Gastrocnemius medialis (tissue), 4 donors: ENCODE data around the gene CEP170B.
A peak's percentile ranks its signal among the peaks of the same experiment; 100 is the strongest.

Experiments used
- CTCF ChIP-seq, 5 experiments: fragments of 450-650 bp in 3 of 5; fragments of 200-600 bp in 2 of 5; sonication (generic) in 2 of 5; IDR thresholded peaks in 4 of 5; conservative IDR thresholded peaks in 1 of 5; 1 replicate in 4 of 5; 2 replicates in 1 of 5; pipeline ENCODE4 v1.5.1; 2016 to 2019; ENCODE audit warnings: antibody characterized with exemption in 5 of 5, mild to moderate bottlenecking in 3 of 5, moderate library complexity in 3 of 5
- POLR2A ChIP-seq, 2 donors: fragments of 450-650 bp; IDR thresholded peaks; one replicate each; pipeline ENCODE4 v1.6.1; 2017; ENCODE audit warnings: antibody characterized with exemption in 2 of 2, mild to moderate bottlenecking in 2 of 2, moderate library complexity in 2 of 2

DNA sequence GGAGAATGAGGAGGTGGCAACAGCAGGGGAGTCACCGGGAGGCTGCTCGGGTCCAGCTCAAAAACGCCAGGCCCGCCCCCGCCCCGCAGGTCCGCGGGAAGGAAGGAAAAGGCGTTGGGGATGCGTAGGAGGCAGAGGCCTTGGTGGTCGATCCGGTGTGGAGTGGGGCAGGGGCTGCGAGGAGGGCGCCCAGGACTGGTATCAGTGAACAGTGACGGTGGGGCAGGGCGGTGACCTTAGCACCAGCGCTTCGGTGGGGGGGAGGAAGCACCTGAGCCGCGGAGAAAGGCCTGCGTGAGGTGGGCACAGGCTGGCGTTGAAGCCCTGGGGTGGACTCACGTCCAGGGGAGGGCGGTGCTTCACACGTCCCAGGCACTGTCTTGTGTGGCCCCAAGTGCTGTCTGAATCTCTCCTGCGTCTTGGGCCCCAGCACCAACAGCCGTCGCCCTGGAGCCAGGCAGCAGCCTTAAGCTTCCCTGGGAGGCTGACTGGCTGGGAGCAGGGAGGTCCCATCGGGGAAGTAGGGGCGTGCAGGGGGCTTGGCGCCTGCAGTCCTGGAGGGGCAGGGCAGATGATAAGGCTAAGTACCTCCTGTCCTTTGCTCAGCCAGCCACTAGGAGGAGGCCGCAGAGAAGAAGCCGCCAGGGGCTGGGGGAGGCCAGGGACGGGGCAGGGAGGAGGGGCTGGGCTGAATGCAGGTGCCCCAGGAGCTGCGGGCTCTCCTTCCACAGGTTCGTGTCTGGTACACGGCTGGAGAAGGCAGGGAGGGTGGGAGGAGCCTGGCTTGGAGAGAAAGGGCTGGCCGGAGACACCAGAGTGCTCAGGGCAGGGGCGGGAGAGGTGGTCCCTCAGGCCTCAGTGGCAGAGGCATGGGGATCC lies 37.7 kb upstream of the CEP170B start:
- TF ChIP-seq CTCF (IDR thresholded peaks at IDR 0.05 in 4 of 5, conservative IDR thresholded peaks at IDR 0.05 in 1 of 5) (peak in 2 of 5 experiments; percentile 21 to 24), POLR2A (IDR thresholded peaks at IDR 0.05) (no peak)
